Measurements from ENCODE around the gene MEGF10. TPM values are rescaled to one million over a fixed set of nuclear protein-coding genes. Genes with fewer than 3 reads are reported as not detected.

MEGF10 gene
- total RNA-seq, 2 experiments from 2014 or later = not detected

- intact Hi-C loops (cut with micrococcal nuclease) = no loop called here
- DNase-seq = no peak
- H3K27me3 Mint-ChIP-seq = peaks cover 20% of the 10 kb centered on the region
- H3K4me3 Mint-ChIP-seq = no peak overlapping the region
- H3K27ac Mint-ChIP-seq = no peak overlapping the region
- POLR2A ChIA-PET = no interaction called here
- no peaks in the 10 kb centered on the region for H3K36me3 Mint-ChIP-seq
- no peaks in the 10 kb centered on the region for H3K9me3 Mint-ChIP-seq
- CTCF ChIA-PET = interaction anchor here (0.6 to 3.0 kb wide), 2 partner anchors 16 to 965 kb away, joined by 3 to 14 read pairs; no protein-coding TSS in a partner anchor
- no peaks in the 10 kb centered on the region for H3K4me1 Mint-ChIP-seq (ENCODE audit: low read depth)
Measured at GRCh38 chr5:127508644-127509373, 218.2 kb downstream of the MEGF10 start.

Other genes with a start within 250 kb of the MEGF10 start
- 1 to 10 TPM; 9.4 to 9.7 TPM for gene C5orf63, start 217.3 kb upstream of the MEGF10 start, total RNA-seq
- gene PRRC1, start 226.8 kb downstream of the MEGF10 start, total RNA-seq = 10 to 100 TPM; 39.4 to 44.0 TPM

Data from activated CD4-positive, alpha-beta memory T cell treated with anti-CD3 and anti-CD28 coated beads for 36 hours (primary cell).